GM18517 (cell line): ENCODE data around the gene B3GNT2.

Experiments used
- ATAC-seq: cut with Tn5 transposase; IDR thresholded peaks from one replicate; pipeline ENCODE4 v1.9.1; 2021; ENCODE audit warnings: mild to moderate bottlenecking, moderate library complexity; ENCODE audit not compliant: unreplicated experiment

B3GNT2 gene

DNA sequence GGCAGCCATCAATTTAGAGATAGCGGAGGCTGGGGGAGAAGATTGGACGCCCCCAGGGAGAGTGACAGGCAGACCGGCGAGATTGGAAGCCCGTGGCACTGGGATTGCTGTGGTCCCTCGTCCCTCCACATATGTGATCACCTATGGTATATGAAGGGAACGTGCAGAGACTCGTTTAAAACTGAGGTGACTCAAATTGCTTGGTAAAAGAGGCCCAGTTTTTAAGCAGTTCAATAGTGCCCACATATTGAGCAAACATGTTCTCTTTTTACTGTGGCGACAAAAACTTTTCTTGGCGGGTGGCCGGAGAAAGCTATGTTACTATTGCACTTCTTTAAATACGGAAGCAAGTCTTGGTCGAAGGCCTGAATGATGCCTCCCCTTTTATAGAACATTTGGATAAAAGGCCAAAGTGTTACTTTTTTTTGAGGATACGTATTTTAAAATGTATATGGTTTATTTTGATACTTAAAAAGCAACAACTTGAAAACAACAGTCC is 9.1 kb downstream of the B3GNT2 start:
- no peak for ATAC-seq

DNA sequence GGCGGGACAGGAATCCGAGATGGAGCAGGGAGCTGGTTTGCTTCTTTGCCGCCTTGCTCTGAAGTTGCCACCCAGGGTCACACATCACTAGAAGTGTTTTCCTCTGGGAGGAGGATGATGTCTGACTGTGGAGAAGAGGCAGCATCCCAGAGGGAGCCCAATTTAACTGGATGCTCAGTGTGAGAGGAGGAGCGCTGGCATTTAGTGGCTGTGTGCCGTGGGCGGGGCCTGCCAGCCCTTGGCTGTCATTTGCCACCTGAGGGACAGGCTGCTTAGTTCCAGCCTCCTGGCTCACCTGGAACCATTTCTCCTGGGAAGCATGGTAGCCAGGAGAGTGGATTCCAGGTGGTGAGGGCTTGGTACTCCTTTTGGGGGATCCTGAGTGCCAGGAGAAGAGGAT is 9.6 kb downstream of the B3GNT2 start:
- ATAC-seq: no peak

DNA sequence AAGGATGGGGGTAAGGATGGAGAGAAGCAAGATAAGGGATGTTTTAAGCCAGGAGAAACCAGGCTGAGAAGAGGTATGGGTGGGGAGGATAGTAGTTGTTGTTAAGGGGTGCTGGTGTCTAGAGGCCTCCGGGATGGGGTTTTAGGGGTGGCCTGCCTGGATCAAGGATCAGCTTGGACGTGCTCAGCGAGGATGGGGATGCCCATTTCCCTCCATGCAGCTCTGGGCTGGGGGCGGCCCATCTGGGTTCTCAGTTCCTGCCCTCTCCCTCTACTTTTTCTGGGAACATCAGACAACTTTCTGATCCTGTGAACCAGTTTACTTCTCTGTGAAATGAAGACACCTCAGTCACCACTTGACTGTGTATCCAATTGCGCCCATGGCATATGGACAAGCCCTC is 10.1 kb downstream of the B3GNT2 start:
- ATAC-seq: no peak

DNA sequence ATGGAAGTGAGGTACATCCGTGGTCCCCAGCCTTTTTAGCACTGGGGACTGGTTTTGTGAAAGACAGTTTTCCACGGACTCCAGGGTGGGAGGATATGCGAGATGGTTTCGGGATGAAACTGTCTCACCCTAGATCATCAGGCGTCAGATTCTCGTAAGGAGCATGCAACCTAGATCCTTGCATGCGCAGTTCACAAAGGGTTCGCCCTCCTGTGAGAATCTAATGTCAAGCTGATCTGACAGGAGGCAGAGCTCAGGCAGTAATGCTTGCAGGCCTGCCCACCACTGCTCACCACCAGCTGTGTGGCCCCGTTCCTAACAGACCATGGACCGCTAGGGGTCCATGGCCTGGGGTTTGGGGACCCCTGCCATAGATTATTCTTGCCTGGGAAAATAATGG is 11.6 kb downstream of the B3GNT2 start:
- no peak for ATAC-seq

DNA sequence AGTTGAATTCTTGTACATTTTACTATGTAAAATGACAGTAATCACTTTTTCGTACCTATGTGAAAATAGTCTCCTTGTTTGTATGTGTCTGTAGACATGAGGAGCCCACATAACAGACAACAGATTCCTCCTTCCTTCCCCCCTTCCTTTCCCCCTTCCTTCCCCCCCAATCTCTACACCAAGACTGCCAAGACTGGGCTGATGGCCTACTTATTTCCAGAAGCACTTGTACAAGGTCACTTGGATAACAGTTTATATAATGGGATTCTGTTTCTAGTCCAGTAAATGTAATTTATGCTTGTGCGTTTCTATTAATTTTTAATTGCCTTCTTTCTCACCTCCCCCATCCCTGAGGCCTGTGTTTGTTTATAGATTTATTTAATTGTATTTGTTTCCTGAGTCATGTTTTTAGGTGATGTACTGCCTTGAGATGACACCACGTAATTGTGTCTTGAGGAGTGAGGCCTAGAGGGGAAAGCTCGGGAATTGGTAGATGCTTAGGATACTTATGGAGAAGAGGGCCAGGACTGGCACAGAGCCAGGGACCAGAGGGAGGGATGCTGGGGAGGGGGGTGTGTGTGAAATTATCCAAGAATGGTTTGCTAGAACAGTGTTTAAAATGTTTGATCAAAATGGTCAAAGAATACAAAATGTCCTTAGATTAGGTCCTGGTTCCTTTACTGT is 12.3 kb downstream of the B3GNT2 start:
- no peak for ATAC-seq

DNA sequence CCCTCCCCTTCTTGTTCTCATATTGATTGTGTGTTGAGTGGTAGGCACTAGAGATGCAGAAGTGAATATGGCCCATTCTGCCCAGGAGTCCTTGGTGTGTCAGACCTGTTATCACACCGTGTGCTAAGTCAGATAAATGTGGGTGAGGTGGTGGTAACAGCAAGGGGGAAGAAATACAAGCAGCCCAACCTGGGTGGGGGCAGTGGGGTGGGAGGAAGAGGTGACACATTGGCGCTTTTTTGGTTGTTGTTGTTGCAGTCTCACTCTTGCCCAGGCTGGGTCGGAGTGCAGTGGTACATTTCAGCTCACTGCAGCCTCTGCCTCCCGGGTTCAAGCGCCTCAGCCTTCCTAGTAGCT is 12.8 kb downstream of the B3GNT2 start:
- no peak for ATAC-seq

DNA sequence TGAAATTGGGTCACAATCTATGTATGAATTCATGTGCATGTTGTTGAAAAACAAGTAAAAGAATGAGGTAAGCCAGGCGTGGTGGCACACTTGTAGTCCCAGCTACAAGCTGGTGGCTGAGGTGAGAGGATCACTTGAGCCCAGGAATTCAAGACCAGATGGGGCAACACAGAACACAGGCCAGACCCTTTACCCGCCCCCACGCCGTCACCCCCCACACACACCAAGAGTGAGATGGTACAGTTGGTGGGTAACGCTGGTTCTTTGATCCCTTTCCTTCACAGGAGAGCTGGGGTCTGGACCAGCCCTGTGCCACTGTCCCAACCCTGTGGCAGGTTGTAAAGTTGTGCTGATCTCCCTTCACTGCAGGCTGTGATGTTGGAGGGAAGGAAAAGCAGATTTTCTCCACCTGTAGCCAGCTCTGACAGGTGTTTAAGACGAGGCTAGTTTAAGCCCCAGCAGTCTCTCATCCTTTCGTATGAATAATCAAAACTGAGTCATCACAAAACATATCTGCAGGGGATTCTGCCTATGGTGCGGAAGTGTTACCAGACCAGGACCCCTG is 13.6 kb downstream of the B3GNT2 start:
- no peak for ATAC-seq

DNA sequence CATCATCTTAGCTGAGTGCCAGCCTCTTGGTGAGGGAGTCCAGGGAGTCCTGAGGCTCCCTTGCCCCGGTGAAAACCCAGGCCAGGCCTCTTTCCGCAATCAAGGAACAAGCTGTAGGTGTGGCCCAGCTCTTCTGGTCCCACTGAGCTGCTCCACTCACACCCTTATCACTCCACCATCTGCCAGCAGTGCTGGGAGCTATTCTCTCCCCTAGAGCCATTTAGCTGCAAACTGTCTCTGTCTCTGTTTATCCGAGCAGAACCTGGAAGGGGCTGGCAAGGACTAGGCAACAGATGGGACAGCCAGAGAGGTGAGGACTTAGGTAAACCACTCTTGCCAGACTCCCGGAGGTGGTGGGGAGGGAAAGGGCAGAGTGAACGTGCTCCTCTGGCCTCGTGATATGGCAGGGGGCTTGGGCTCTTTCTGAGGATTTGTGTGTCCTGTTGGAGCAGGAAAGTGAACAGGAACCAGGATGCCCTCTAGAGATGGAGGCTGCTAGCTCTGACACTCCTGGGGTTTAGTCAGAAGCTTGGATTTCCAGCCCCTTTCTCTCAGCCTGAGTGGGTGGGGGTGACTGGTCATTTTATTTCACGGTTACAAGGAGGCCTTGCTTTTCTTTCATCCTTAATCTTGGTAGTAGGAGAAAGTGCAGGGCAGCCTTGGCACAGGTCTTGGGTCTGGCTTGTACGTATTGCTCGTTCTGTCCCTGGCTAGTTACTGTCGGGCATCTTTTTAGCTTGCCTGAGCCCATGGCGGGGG is 19.6 kb downstream of the B3GNT2 start:
- no peak for ATAC-seq

DNA sequence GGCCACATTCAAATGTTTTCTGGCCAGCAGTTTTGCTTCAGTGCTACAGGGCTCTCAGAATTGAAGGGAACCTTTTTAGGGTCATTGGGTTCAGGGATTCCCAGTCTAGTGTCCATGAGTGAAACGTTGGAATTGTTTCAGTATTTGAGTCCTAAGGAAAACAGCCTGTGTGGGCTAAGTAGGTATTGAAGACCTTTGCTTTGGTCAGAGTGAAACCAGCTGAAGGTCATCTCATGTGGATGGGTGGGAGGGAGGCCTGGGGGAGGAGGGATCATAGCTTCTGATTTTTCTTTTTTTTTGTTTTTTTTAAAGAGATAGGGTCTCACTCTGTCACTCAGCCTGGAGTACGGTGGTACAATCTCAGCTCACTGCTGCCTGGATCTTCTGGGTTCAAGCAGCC is 20.2 kb downstream of the B3GNT2 start:
- ATAC-seq: no peak

DNA sequence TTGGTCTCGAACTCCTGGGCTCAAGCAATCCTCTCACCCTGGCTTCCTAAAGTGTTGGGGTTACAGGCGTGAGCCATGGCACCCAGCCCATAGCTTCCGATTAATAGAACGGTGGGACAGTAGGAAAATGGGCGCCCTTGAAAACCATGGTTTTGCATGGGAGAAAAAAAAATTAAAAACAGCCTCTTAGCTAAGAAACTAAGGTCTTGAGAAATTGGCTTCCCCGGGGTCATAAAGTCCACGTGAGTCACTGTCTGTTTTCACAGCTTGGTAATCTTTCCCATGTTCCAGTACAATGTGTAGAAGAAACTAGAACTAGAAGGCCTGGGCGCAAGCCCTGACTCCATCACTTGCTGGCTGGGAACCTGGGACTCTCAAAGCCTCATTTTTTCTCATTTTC is 20.7 kb downstream of the B3GNT2 start:
- ATAC-seq: no peak

DNA sequence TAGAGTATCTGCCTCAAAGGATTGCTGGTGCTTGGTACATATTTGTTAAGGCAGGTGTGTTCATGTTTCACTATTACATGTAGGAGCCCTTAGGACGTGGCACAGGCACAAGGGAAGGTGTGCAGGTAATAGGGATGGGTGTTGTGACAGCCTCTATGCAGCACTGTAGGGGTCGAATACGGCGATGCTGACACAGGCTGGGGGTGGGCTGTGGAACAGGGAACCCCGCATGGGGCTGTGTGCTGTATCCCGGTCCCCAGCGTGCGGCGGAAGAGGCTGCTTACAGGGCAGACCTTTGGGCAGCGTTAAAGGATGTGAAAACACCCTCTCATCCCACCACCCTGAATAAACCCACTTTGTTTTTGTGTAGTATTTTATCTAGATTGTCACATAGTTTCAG is 21.5 kb downstream of the B3GNT2 start:
- ATAC-seq: no peak

DNA sequence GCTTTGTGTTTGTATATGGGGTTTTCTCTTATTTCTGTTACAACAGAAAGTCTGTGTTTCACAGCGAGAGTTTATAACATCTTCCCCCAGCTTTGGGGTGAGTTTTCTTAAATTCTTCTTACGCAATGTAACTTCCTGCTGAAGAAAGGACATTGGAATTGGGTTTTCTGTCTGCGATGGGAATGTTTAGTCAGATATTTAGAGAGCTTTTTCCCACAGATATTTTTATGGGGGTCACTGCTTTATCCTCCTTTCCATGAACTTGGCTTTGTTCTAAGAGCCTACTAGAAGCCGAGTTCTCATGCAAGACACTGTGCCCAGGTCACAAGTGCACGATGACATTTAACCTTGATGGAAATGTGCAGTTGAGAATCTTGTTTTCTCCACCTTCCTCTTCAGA is 22.1 kb downstream of the B3GNT2 start:
- no peak for ATAC-seq

DNA sequence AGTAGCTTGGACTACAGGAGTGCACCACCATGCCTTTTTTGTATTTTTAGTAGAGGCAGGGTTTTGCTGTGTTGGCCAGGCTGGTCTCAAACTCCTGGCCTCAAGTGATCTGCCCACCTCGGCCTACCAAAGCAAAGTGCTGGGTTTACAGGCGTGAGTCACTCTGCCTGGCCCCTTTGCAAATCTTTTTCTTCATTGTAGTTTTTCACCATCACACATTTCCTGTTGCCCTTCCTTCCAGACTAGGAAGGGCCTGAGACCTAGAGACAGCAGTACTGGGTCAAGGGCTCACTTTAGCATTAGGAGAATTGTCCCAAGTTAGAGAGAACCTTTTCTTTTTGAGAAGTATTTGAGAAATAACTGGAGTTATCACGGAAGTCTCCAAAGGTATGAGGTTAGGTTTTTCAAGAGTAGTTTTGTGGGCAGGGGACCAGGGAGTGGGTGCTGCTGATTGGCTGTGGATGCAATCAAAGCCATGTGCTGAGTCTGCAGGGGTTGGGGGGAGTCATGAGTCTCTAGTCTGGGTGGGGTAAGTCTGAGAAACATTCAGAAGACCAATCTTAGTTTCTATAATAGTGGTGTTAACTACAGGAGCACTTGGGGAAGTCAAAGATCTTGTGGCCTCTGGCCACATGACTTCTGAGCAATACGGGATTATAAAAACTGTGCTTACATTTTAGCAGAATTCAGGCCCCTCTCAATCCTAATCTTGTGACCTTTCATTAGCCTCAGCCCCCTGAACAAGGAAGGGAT is 23.7 kb downstream of the B3GNT2 start:
- no peak for ATAC-seq

DNA sequence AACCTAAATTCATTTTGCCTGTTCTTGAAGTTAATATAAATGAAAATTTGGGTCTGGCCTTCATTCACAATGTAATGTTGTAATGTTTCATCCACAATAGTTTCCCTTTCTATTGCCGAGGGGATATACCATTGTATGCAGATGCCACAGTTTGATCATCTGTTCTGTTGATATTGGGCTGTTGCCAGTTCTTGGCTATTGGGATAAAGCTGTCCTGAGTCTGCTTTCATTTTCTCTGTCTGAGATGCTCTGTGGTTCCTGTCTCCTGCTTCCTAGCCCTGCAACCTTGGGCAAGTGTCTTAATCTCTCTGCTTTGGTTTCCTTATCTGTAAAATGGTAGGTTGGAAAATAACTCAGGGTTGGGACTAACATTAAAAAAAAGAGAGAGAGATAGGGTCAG is 25.2 kb downstream of the B3GNT2 start:
- ATAC-seq: no peak

DNA sequence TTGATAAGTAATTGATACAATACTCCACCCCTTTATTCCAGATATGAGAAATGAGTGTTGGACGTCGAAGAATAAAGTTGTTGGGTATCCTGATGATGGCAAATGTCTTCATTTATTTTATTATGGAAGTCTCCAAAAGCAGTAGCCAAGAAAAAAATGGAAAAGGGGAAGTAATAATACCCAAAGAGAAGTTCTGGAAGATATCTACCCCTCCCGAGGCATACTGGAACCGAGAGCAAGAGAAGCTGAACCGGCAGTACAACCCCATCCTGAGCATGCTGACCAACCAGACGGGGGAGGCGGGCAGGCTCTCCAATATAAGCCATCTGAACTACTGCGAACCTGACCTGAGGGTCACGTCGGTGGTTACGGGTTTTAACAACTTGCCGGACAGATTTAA is 26.3 kb downstream of the B3GNT2 start:
- ATAC-seq: no peak

DNA sequence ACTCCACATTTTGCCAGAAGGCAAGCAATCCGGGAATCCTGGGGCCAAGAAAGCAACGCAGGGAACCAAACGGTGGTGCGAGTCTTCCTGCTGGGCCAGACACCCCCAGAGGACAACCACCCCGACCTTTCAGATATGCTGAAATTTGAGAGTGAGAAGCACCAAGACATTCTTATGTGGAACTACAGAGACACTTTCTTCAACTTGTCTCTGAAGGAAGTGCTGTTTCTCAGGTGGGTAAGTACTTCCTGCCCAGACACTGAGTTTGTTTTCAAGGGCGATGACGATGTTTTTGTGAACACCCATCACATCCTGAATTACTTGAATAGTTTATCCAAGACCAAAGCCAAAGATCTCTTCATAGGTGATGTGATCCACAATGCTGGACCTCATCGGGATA is 26.8 kb downstream of the B3GNT2 start:
- ATAC-seq: no peak

DNA sequence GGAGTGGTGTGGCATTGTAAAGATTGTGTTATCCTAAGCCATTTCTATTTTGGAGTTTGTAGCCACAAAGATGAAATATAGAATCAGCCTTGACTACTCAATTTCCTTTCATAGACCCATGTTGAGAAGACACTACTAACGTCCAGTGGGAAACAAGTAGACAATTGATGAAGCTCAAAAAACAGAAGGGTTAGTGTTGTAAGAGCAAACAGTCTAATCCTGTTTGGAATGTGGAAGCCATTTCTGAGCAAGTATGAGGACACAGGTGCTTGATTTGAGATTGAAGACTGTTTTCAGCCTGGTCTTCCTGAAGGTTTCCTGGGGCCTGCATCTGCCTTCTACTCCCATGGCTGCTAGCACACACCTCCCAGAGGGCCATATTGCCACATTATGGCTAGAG is 29.1 kb downstream of the B3GNT2 start:
- ATAC-seq: no peak

DNA sequence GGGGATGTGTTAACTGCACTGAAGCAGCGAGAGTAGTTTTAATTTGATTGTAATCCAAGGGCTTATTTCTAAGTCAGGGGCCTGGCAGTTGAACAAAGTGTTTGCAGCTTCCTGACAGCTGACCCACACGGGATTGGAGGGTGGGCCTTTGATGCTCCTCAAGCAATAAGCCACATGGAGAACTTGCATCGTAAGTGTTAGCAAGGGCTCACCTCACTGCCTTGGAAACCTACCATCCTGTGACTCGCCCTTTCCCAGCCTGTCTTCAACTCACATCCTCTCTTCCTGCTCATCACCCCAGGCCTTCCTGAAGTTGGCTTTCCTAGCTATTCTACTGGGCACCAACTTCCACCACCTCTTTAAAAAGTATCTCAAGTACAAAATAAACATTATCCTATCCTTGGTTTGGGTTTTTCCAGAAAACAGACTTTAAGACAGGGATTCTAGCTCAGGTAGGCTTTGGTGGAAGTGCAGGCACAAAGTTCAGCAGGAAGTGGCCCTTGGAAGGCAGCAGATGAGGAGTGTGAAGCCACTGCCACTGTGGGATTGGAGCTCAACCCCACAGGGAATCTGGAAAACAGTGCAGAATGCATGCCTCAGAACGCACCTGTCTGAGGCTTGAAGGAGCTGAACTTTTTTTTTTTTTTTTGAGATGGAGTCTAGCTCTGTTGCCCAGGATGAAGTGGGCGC is 31.6 kb downstream of the B3GNT2 start:
- ATAC-seq: no peak

DNA sequence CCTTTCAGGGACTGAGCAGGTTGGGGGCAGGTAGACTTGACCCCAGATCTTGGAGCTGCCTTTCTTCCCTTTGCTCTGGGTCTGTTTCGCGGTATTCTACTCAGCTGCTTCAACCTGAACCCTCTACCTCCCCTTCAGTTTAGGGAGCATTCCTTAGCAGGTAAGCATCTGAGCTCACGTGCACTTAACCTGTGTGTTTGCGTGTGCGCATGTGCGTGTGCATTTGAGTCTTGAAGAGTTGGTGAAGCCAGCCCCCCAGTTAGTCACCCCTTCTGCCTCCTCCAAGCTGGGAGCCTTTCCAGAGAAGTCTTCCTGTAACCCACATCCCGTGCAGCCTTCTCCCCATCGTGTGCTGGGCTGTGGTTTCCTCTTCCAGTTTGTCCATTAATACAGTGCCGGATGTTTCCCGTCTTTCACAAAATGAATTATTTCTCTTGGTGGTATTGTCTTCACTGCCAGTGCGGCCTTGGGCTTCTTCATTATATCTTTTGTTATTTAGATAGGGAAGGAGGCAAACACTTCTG is 33.2 kb downstream of the B3GNT2 start:
- no peak for ATAC-seq

DNA sequence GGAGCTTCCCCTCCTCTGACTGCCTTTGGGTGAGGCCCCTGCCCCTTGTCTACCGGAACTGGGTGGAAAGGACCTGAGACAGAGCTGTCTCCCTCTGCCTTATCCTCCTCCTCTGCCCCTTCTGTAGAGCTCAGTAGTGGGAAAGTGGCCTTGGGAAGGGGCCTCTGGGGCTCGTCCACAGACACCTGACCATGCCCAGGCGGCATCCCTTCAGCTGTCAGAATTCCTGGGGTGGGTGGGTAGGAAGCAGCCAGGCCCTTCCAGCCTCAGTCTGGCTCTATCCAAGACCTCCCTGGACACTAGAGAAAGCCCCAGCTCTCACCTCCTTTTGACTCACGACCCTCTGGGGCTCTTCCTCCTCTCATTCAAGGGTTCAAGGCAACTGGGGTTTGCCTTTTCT is 35.6 kb downstream of the B3GNT2 start:
- no peak for ATAC-seq
